Measurements from ENCODE around the gene LMAN2. TPM values are rescaled to one million over a fixed set of nuclear protein-coding genes. Genes with fewer than 3 reads are reported as not detected.

The LMAN2 gene
- total RNA-seq, 2 donors from 2014 or later: 96.7 to 108 TPM

- ATAC-seq: peak in 1 of 2 donors; percentile 47
- Mint-ChIP-seq H3K36me3 (peaks cover 19 to 33% of the 10 kb centered on the region in 2 donors), H3K9me3 (no peaks in the 10 kb centered on the region), H3K27ac (peak overlapping the region; percentile 79)
- DNase-seq (ENCODE audit: low spot score in 2 of 2): no peak
These were observed 51.1 kb downstream of the LMAN2 start for GRCh38 chr5:177300236-177300880.

GRCh38 chr5:177299697-177300096 is 51.8 kb downstream of the LMAN2 start:
- Mint-ChIP-seq H3K9me3 (no peaks in the 10 kb centered on the region), H3K27ac (peak overlapping the region in 1 of 2 donors; percentile 79)

GRCh38 chr5:177297922-177298321 is 53.5 kb downstream of the LMAN2 start:
- no peak for DNase-seq (ENCODE audit: low spot score in 2 of 2)
- Mint-ChIP-seq H3K9me3 (no peaks in the 10 kb centered on the region), H3K36me3 (peaks cover 10 to 23% of the 10 kb centered on the region in 2 donors), H3K27ac (peak overlapping the region in 1 of 2 donors; percentile 62)
- no peak for ATAC-seq

More at GRCh38 chr5:177299697-177300096, 51.8 kb downstream of the LMAN2 start:
- DNase-seq (ENCODE audit: low spot score in 2 of 2) (no peak), ATAC-seq (no peak)
- peaks cover 19 to 32% of the 10 kb centered on the region in 2 donors for H3K36me3 Mint-ChIP-seq

- no peaks in the 10 kb centered on the region for H3K9me3 Mint-ChIP-seq
- H3K36me3 Mint-ChIP-seq: peaks cover 8 to 23% of the 10 kb centered on the region in 2 donors
- peak overlapping the region; percentile 11 to 59 for H3K27ac Mint-ChIP-seq
- no peak for DNase-seq (ENCODE audit: low spot score in 2 of 2)
- no peak for ATAC-seq
These were observed 54.9 kb downstream of the LMAN2 start for GRCh38 chr5:177296581-177296980.

- Mint-ChIP-seq H3K9me3 (no peaks in the 10 kb centered on the region), H3K36me3 (peaks cover 8 to 23% of the 10 kb centered on the region in 2 donors), H3K27ac (peak overlapping the region; percentile 59 to 85)
- ATAC-seq (no peak), DNase-seq (ENCODE audit: low spot score in 2 of 2) (no peak)
These were observed 55.5 kb downstream of the LMAN2 start for GRCh38 chr5:177295924-177296323.

- DNase-seq (ENCODE audit: low spot score in 2 of 2): no peak
- H3K27ac Mint-ChIP-seq: peak overlapping the region in 1 of 2 donors; percentile 69
- peaks cover 8 to 23% of the 10 kb centered on the region in 2 donors for H3K36me3 Mint-ChIP-seq
- no peak for ATAC-seq
- no peaks in the 10 kb centered on the region for H3K9me3 Mint-ChIP-seq
These were observed 56.8 kb downstream of the LMAN2 start for GRCh38 chr5:177294632-177295031.

- ATAC-seq (no peak), DNase-seq (ENCODE audit: low spot score in 2 of 2) (no peak)
- H3K27ac Mint-ChIP-seq: peak overlapping the region in 1 of 2 donors; percentile 69
- H3K9me3 Mint-ChIP-seq: no peaks in the 10 kb centered on the region
- H3K36me3 Mint-ChIP-seq: peaks cover 8 to 23% of the 10 kb centered on the region in 2 donors
These were observed 57.5 kb downstream of the LMAN2 start for GRCh38 chr5:177293819-177294581.

GRCh38 chr5:177291735-177292134 is 59.7 kb downstream of the LMAN2 start:
- DNase-seq (ENCODE audit: low spot score in 2 of 2): no peak
- no peak for ATAC-seq
- H3K9me3 Mint-ChIP-seq: no peaks in the 10 kb centered on the region
- H3K27ac Mint-ChIP-seq: peak overlapping the region in 1 of 2 donors; percentile 1
- H3K36me3 Mint-ChIP-seq: peaks cover 8 to 20% of the 10 kb centered on the region in 2 donors

GRCh38 chr5:177290816-177291596 is 60.5 kb downstream of the LMAN2 start:
- H3K9me3 Mint-ChIP-seq: no peaks in the 10 kb centered on the region
- H3K27ac Mint-ChIP-seq: peak overlapping the region in 1 of 2 donors; percentile 44
- no peak for DNase-seq (ENCODE audit: low spot score in 2 of 2)
- ATAC-seq: no peak
- H3K36me3 Mint-ChIP-seq: peaks cover 8 to 13% of the 10 kb centered on the region in 2 donors

GRCh38 chr5:177288191-177288590 is 63.3 kb downstream of the LMAN2 start:
- no peak for DNase-seq (ENCODE audit: low spot score in 2 of 2)
- Mint-ChIP-seq H3K27ac (no peak overlapping the region), H3K9me3 (no peaks in the 10 kb centered on the region), H3K36me3 (peaks cover 5 to 13% of the 10 kb centered on the region in 2 donors)
- no peak for ATAC-seq

Other genes with a start within 250 kb of the LMAN2 start
- 10 to 100 TPM; 62.6 to 80.5 TPM for gene NSD1, start 217.9 kb downstream of the LMAN2 start, total RNA-seq
- 10 to 100 TPM; 14.8 to 21.5 TPM for gene RAB24, start 47.9 kb downstream of the LMAN2 start, total RNA-seq
- 100 to 1,000 TPM; 161 to 206 TPM for gene PRELID1, start 47.9 kb downstream of the LMAN2 start, total RNA-seq
- 10 to 100 TPM; 31.4 to 73.9 TPM for gene MXD3, start 39.8 kb downstream of the LMAN2 start, total RNA-seq
- 10 to 100 TPM; 22.0 to 77.6 TPM for gene RGS14, start 6.3 kb upstream of the LMAN2 start, total RNA-seq
- under 1 TPM; 0.07 to 0.19 TPM for gene SLC34A1, start 32.8 kb upstream of the LMAN2 start, total RNA-seq
- gene PFN3, start 49.0 kb upstream of the LMAN2 start, total RNA-seq: not detected
- 1 to 10 TPM; 2.2 to 9.8 TPM for gene F12, start 57.9 kb upstream of the LMAN2 start, total RNA-seq
- gene GRK6, start 75.0 kb upstream of the LMAN2 start, total RNA-seq: 100 to 1,000 TPM; 104 to 125 TPM
- 10 to 100 TPM in 1 of 2 donors, 1 to 10 TPM in 1; 4.1 to 11.4 TPM for gene PRR7, start 95.1 kb upstream of the LMAN2 start, total RNA-seq
- 10 to 100 TPM in 1 of 2 donors, 1 to 10 TPM in 1; 5.5 to 20.2 TPM for gene DBN1, start 122.0 kb upstream of the LMAN2 start, total RNA-seq
- gene PDLIM7, start 145.9 kb upstream of the LMAN2 start, total RNA-seq: 10 to 100 TPM; 44.6 to 47.5 TPM
- gene DOK3, start 158.2 kb upstream of the LMAN2 start, total RNA-seq: 10 to 100 TPM in 1 of 2 donors, 1 to 10 TPM in 1; 1.8 to 14.9 TPM
- gene DDX41, start 165.3 kb upstream of the LMAN2 start, total RNA-seq: 100 to 1,000 TPM in 1 of 2 donors, 10 to 100 TPM in 1; 70.1 to 230 TPM
- 100 to 1,000 TPM in 1 of 2 donors, 10 to 100 TPM in 1; 73.1 to 108 TPM for gene FAM193B, start 202.9 kb upstream of the LMAN2 start, total RNA-seq
- 100 to 1,000 TPM in 1 of 2 donors, 10 to 100 TPM in 1; 94.0 to 114 TPM for gene TMED9, start 240.5 kb upstream of the LMAN2 start, total RNA-seq
- 10 to 100 TPM in 1 of 2 donors, 1 to 10 TPM in 1; 3.8 to 19.8 TPM for gene B4GALT7, start 248.5 kb upstream of the LMAN2 start, total RNA-seq